Mucosa of stomach (tissue), 1 donor: ENCODE measurements around the gene LARGE1.

Source experiments
- H3K27me3 ChIP-seq: one replicate; pipeline ENCODE4 v1.7.0; 2013; ENCODE audit warnings: mild to moderate bottlenecking, low read length; ENCODE audit not compliant: control insufficient read depth, insufficient read depth
- H3K36me3 ChIP-seq: one replicate; pipeline ENCODE4 v1.7.0; 2013; ENCODE audit warnings: low read length; ENCODE audit not compliant: control insufficient read depth, insufficient read depth
- H3K4me1 ChIP-seq: one replicate; pipeline ENCODE4 v1.7.0; 2013; ENCODE audit warnings: mild to moderate bottlenecking, low read length; ENCODE audit not compliant: control insufficient read depth, insufficient read depth
- H3K4me3 ChIP-seq: one replicate; pipeline ENCODE4 v1.7.0; 2013; ENCODE audit warnings: low read length
- H3K9ac ChIP-seq: one replicate; pipeline ENCODE4 v1.7.0; 2013; ENCODE audit warnings: mild to moderate bottlenecking, low read length, moderate library complexity
- H3K9me3 ChIP-seq: one replicate; pipeline ENCODE4 v1.7.0; 2013; ENCODE audit warnings: mild to moderate bottlenecking, low read length, moderate library complexity; ENCODE audit not compliant: control insufficient read depth
- donor health status: Pancreatic carcinoma.

The LARGE1 gene

GRCh38 chr22:33601062-33601461 lies 319.2 kb downstream of the LARGE1 start:
- no peaks in the 10 kb centered on the region for H3K4me1 ChIP-seq
- H3K9me3 ChIP-seq, result no peaks in the 10 kb centered on the region
- no peaks in the 10 kb centered on the region for H3K36me3 ChIP-seq
- no peak overlapping the region for H3K4me3 ChIP-seq
- H3K9ac ChIP-seq, result no peak overlapping the region
- no peaks in the 10 kb centered on the region for H3K27me3 ChIP-seq

- Histone ChIP-seq H3K4me3 (no peak overlapping the region), H3K36me3 (no peaks in the 10 kb centered on the region), H3K27me3 (no peaks in the 10 kb centered on the region)
These were observed 319.7 kb downstream of the LARGE1 start for GRCh38 chr22:33600595-33600994.

GRCh38 chr22:33600113-33600512 lies 320.2 kb downstream of the LARGE1 start:
- Histone ChIP-seq H3K9me3 (no peaks in the 10 kb centered on the region), H3K27me3 (no peaks in the 10 kb centered on the region), H3K9ac (no peak overlapping the region), H3K36me3 (no peaks in the 10 kb centered on the region), H3K4me1 (no peaks in the 10 kb centered on the region), H3K4me3 (no peak overlapping the region)

More at GRCh38 chr22:33600595-33600994, 319.7 kb downstream of the LARGE1 start:
- H3K9ac ChIP-seq, result no peak overlapping the region
- H3K4me1 ChIP-seq, result no peaks in the 10 kb centered on the region
- no peaks in the 10 kb centered on the region for H3K9me3 ChIP-seq

GRCh38 chr22:33599596-33599995 lies 320.7 kb downstream of the LARGE1 start:
- Histone ChIP-seq H3K4me3 (no peak overlapping the region), H3K4me1 (no peaks in the 10 kb centered on the region), H3K9ac (no peak overlapping the region), H3K36me3 (no peaks in the 10 kb centered on the region), H3K27me3 (no peaks in the 10 kb centered on the region), H3K9me3 (no peaks in the 10 kb centered on the region)

- no peaks in the 10 kb centered on the region for H3K27me3 ChIP-seq
- H3K9me3 ChIP-seq, result no peaks in the 10 kb centered on the region
- no peak overlapping the region for H3K9ac ChIP-seq
- H3K4me1 ChIP-seq, result no peaks in the 10 kb centered on the region
- no peaks in the 10 kb centered on the region for H3K36me3 ChIP-seq
- no peak overlapping the region for H3K4me3 ChIP-seq
These were observed 321.5 kb downstream of the LARGE1 start for GRCh38 chr22:33598821-33599220.

- H3K36me3 ChIP-seq, result no peaks in the 10 kb centered on the region
- H3K27me3 ChIP-seq, result no peaks in the 10 kb centered on the region
- H3K9me3 ChIP-seq, result no peaks in the 10 kb centered on the region
- H3K4me3 ChIP-seq, result no peak overlapping the region
- no peaks in the 10 kb centered on the region for H3K4me1 ChIP-seq
- H3K9ac ChIP-seq, result no peak overlapping the region
These were observed 322.8 kb downstream of the LARGE1 start for GRCh38 chr22:33597274-33597985.

GRCh38 chr22:33593818-33594217 lies 326.5 kb downstream of the LARGE1 start:
- no peaks in the 10 kb centered on the region for H3K27me3 ChIP-seq
- H3K4me3 ChIP-seq, result no peak overlapping the region
- H3K9ac ChIP-seq, result no peak overlapping the region
- no peaks in the 10 kb centered on the region for H3K36me3 ChIP-seq
- H3K4me1 ChIP-seq, result no peaks in the 10 kb centered on the region
- no peaks in the 10 kb centered on the region for H3K9me3 ChIP-seq

- no peaks in the 10 kb centered on the region for H3K36me3 ChIP-seq
- H3K9me3 ChIP-seq, result no peaks in the 10 kb centered on the region
- H3K27me3 ChIP-seq, result no peaks in the 10 kb centered on the region
- no peak overlapping the region for H3K9ac ChIP-seq
- H3K4me3 ChIP-seq, result no peak overlapping the region
- no peaks in the 10 kb centered on the region for H3K4me1 ChIP-seq
These were observed 328.3 kb downstream of the LARGE1 start for GRCh38 chr22:33591946-33592345.

GRCh38 chr22:33589297-33589696 lies 331.0 kb downstream of the LARGE1 start:
- no peaks in the 10 kb centered on the region for H3K4me1 ChIP-seq
- H3K27me3 ChIP-seq, result no peaks in the 10 kb centered on the region
- no peak overlapping the region for H3K9ac ChIP-seq
- H3K4me3 ChIP-seq, result no peak overlapping the region
- H3K36me3 ChIP-seq, result no peaks in the 10 kb centered on the region
- no peaks in the 10 kb centered on the region for H3K9me3 ChIP-seq

GRCh38 chr22:33588860-33589259 lies 331.4 kb downstream of the LARGE1 start:
- Histone ChIP-seq H3K9ac (no peak overlapping the region), H3K4me1 (no peaks in the 10 kb centered on the region), H3K9me3 (no peaks in the 10 kb centered on the region), H3K4me3 (no peak overlapping the region), H3K27me3 (no peaks in the 10 kb centered on the region), H3K36me3 (no peaks in the 10 kb centered on the region)

GRCh38 chr22:33584152-33584551 lies 336.1 kb downstream of the LARGE1 start:
- Histone ChIP-seq H3K4me3 (no peak overlapping the region), H3K27me3 (no peaks in the 10 kb centered on the region), H3K36me3 (no peaks in the 10 kb centered on the region)

GRCh38 chr22:33582822-33583400 lies 337.4 kb downstream of the LARGE1 start:
- Histone ChIP-seq H3K4me1 (peaks cover 14% of the 10 kb centered on the region), H3K9me3 (no peaks in the 10 kb centered on the region), H3K4me3 (no peak overlapping the region), H3K36me3 (no peaks in the 10 kb centered on the region), H3K27me3 (no peaks in the 10 kb centered on the region), H3K9ac (no peak overlapping the region)

More at GRCh38 chr22:33584152-33584551, 336.1 kb downstream of the LARGE1 start:
- H3K4me1 ChIP-seq, result peaks cover 4% of the 10 kb centered on the region
- H3K9me3 ChIP-seq, result no peaks in the 10 kb centered on the region
- H3K9ac ChIP-seq, result no peak overlapping the region
